ENCODE data around the gene XPA. TPM values are rescaled to one million over a fixed set of nuclear protein-coding genes. Genes with fewer than 3 reads are reported as not detected.

XPA gene
- polyA plus RNA-seq, 3 donors, result 2.9 to 15.8 (median 15.4) TPM

DNA sequence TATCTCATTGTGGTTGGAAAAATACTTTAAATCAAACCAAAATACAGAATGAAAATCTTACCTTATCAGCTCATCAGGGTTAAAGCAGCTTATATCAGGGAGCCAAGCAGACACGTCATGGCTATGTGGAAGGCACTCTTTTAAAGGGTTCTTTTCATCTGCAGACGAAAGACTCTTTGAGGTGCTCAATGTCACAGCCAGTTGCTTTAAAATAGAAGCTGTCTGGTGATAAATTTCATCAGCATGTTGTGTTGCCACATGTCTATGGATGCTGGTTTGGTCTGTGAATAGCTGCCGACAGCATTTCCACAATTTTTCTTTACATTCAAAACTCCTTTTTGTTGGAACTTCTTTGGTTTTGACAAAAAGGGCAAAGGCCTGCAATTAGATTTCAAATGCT lies 71.5 kb downstream of the XPA start:
- 100% methylated on average over 2 of the region's 3 CpGs for WGBS (ENCODE audit: insufficient coverage)
- no peak overlapping the region for H3K4me3 ChIP-seq (replicated peaks in 1 of 3; ENCODE audit: low read depth in 2 of 3, low read length in 3 of 3)
- no peaks in the 10 kb centered on the region for H3K27me3 ChIP-seq (ENCODE audit: control insufficient read depth in 2 of 2, insufficient read depth in 2 of 2, low read length in 2 of 2)
- Mint-ChIP-seq H3K4me3 (no peak overlapping the region), H3K9me3 (peaks cover 0 to 5% (median 2%) of the 10 kb centered on the region in 7 donors), H3K27ac (no peak overlapping the region), H3K36me3 (peaks cover 42% of the 10 kb centered on the region in 2 donors), H3K4me1 (peaks cover 3% of the 10 kb centered on the region), H3K27me3 (ENCODE audit: low read depth in 3 of 3) (no peaks in the 10 kb centered on the region)
- H3K79me2 ChIP-seq (ENCODE audit: insufficient read depth, low read length), result peaks cover 20% of the 10 kb centered on the region
- H3K36me3 ChIP-seq (replicated peaks in 1 of 2; ENCODE audit: control insufficient read depth in 1 of 2, insufficient read depth in 2 of 2, low read length in 2 of 2), result peaks cover 17 to 60% of the 10 kb centered on the region in 2 donors
- H3K4me2 ChIP-seq (replicated peaks; ENCODE audit: extremely low read depth, low read length, poor library complexity, severe bottlenecking), result no peak overlapping the region
- H3K4me1 ChIP-seq (ENCODE audit: control insufficient read depth in 1 of 2, insufficient read depth in 2 of 2, low read length in 2 of 2), result no peaks in the 10 kb centered on the region
- TF ChIP-seq, protein P1, sequence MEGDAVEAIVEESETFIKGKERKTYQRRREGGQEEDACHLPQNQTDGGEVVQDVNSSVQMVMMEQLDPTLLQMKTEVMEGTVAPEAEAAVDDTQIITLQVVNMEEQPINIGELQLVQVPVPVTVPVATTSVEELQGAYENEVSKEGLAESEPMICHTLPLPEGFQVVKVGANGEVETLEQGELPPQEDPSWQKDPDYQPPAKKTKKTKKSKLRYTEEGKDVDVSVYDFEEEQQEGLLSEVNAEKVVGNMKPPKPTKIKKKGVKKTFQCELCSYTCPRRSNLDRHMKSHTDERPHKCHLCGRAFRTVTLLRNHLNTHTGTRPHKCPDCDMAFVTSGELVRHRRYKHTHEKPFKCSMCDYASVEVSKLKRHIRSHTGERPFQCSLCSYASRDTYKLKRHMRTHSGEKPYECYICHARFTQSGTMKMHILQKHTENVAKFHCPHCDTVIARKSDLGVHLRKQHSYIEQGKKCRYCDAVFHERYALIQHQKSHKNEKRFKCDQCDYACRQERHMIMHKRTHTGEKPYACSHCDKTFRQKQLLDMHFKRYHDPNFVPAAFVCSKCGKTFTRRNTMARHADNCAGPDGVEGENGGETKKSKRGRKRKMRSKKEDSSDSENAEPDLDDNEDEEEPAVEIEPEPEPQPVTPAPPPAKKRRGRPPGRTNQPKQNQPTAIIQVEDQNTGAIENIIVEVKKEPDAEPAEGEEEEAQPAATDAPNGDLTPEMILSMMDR (IDR thresholded peaks at IDR 0.05), result no peak
- intact Hi-C loops (cut with micrococcal nuclease), result no loop called here
- no peaks in the 10 kb centered on the region for H4K20me1 ChIP-seq (ENCODE audit: insufficient read depth, low read length)
- H3K9ac ChIP-seq (ENCODE audit: insufficient read depth, low read length, poor library complexity, severe bottlenecking), result no peak overlapping the region
- no peaks in the 10 kb centered on the region for H3K9me3 ChIP-seq (replicated peaks in 1 of 2; ENCODE audit: control insufficient read depth in 1 of 2, insufficient read depth in 1 of 2, low read length in 2 of 2)
- DNase-seq, result no peak
- H3K27ac ChIP-seq (ENCODE audit: low read depth in 1 of 2, low read length in 2 of 2), result no peak overlapping the region
- no peak overlapping the region for H2AFZ ChIP-seq (ENCODE audit: insufficient read depth, low read depth, low read length, poor library complexity, severe bottlenecking)

Other genes starting within 250 kb of the XPA start
- under 1 TPM; 0.09 to 0.81 (median 0.59) TPM for gene TMOD1, start 195.7 kb downstream of the XPA start, polyA plus RNA-seq
- gene TSTD2, start 64.0 kb downstream of the XPA start, polyA plus RNA-seq, result 10 to 100 TPM in 1 of 3 donors, 1 to 10 TPM in 2; 1.2 to 11.4 (median 2.4) TPM
- 10 to 100 TPM in 2 of 3 donors, 1 to 10 TPM in 1; 8.9 to 15.8 (median 11.1) TPM for gene NCBP1, start 63.5 kb downstream of the XPA start, polyA plus RNA-seq
- gene FOXE1, start 155.9 kb upstream of the XPA start, polyA plus RNA-seq, result under 1 TPM in 1 of 3 donors, not detected in 2; 0.01 TPM
- gene TRMO, start 225.2 kb upstream of the XPA start, polyA plus RNA-seq, result 10 to 100 TPM; 13.4 to 20.6 (median 13.5) TPM
- under 1 TPM in 1 of 3 donors, not detected in 2; 0.18 TPM for gene HEMGN, start 240.8 kb upstream of the XPA start, polyA plus RNA-seq